ENCODE data around the gene CTRL.

- TF ChIP-seq, protein P1, sequence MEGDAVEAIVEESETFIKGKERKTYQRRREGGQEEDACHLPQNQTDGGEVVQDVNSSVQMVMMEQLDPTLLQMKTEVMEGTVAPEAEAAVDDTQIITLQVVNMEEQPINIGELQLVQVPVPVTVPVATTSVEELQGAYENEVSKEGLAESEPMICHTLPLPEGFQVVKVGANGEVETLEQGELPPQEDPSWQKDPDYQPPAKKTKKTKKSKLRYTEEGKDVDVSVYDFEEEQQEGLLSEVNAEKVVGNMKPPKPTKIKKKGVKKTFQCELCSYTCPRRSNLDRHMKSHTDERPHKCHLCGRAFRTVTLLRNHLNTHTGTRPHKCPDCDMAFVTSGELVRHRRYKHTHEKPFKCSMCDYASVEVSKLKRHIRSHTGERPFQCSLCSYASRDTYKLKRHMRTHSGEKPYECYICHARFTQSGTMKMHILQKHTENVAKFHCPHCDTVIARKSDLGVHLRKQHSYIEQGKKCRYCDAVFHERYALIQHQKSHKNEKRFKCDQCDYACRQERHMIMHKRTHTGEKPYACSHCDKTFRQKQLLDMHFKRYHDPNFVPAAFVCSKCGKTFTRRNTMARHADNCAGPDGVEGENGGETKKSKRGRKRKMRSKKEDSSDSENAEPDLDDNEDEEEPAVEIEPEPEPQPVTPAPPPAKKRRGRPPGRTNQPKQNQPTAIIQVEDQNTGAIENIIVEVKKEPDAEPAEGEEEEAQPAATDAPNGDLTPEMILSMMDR (IDR thresholded peaks at IDR 0.05): no peak
- no peak for TF ChIP-seq POLR2A (IDR thresholded peaks at IDR 0.05)
Observed at GRCh38 chr16:67967958-67968399, 36.3 kb upstream of the CTRL start.
